Activated CD8-positive, alpha-beta memory T cell treated with anti-CD3 and anti-CD28 coated beads, Interleukin-2, amount 50 U/mL, for 1 hour (primary cell): Measurements from ENCODE around the gene NCAM2.
"Not testable (repeated sequence)": the region's sequence is repeated elsewhere in the genome, so short reads cannot be mapped to it uniquely, and the experiment has no call there.

Source experiments
- DNase-seq: peaks from one replicate; pipeline ENCODE4 v3.0.0-alpha.2; 2020; ENCODE audit errors: extremely low read depth

The NCAM2 gene

GRCh38 chr21:21102896-21103295, 104.7 kb downstream of the NCAM2 start:
- DNase-seq = no peak

- DNase-seq = no peak
Observed at GRCh38 chr21:21103692-21104091, 105.5 kb downstream of the NCAM2 start.

GRCh38 chr21:21109736-21110135, 111.5 kb downstream of the NCAM2 start:
- no peak for DNase-seq

- DNase-seq = no peak
Observed at GRCh38 chr21:21111309-21111920, 113.2 kb downstream of the NCAM2 start.

GRCh38 chr21:21114461-21114860, 116.3 kb downstream of the NCAM2 start:
- DNase-seq = no peak

GRCh38 chr21:21119091-21119490, 120.9 kb downstream of the NCAM2 start:
- DNase-seq = no peak

GRCh38 chr21:21122680-21123079, 124.5 kb downstream of the NCAM2 start:
- no peak for DNase-seq

GRCh38 chr21:21132390-21132789, 134.2 kb downstream of the NCAM2 start:
- no peak for DNase-seq

GRCh38 chr21:21137986-21138385, 139.8 kb downstream of the NCAM2 start:
- no peak for DNase-seq

- DNase-seq = no peak
Observed at GRCh38 chr21:21146587-21147373, 148.6 kb downstream of the NCAM2 start.

- DNase-seq = no peak
Observed at GRCh38 chr21:21147374-21147745, 149.2 kb downstream of the NCAM2 start.

GRCh38 chr21:21148009-21148408, 149.8 kb downstream of the NCAM2 start:
- no peak for DNase-seq

GRCh38 chr21:21148514-21148913, 150.3 kb downstream of the NCAM2 start:
- no peak for DNase-seq

- DNase-seq = not testable (repeated sequence)
Observed at GRCh38 chr21:21149445-21149844, 151.2 kb downstream of the NCAM2 start.

- DNase-seq = no peak
Observed at GRCh38 chr21:21151231-21151630, 153.0 kb downstream of the NCAM2 start.

- no peak for DNase-seq
Observed at GRCh38 chr21:21156397-21156796, 158.2 kb downstream of the NCAM2 start.

GRCh38 chr21:21156957-21157356, 158.7 kb downstream of the NCAM2 start:
- DNase-seq = no peak

GRCh38 chr21:21158376-21158918, 160.2 kb downstream of the NCAM2 start:
- DNase-seq = no peak

- no peak for DNase-seq
Observed at GRCh38 chr21:21159253-21159899, 161.2 kb downstream of the NCAM2 start.

- DNase-seq = no peak
Observed at GRCh38 chr21:21162786-21163185, 164.6 kb downstream of the NCAM2 start.

- DNase-seq = no peak
Observed at GRCh38 chr21:21163904-21164303, 165.7 kb downstream of the NCAM2 start.

- no peak for DNase-seq
Observed at GRCh38 chr21:21165063-21165645, 166.9 kb downstream of the NCAM2 start.
